Measurements from ENCODE around the gene FCGBP.
"Not testable (repeated sequence)": the region's sequence is repeated elsewhere in the genome, so short reads cannot be mapped to it uniquely, and the experiment has no call there.

Gene FCGBP

GRCh38 chr19:39916236-39916635 lies 18.2 kb downstream of the FCGBP start:
- DNase-seq, result no peak

- DNase-seq, result no peak
Measured at GRCh38 chr19:39915848-39916215, 18.6 kb downstream of the FCGBP start.

GRCh38 chr19:39915101-39915847 lies 19.2 kb downstream of the FCGBP start:
- DNase-seq, result no peak

GRCh38 chr19:39913682-39914333 lies 20.6 kb downstream of the FCGBP start:
- no peak for DNase-seq

- no peak for DNase-seq
Measured at GRCh38 chr19:39908803-39909202, 25.6 kb downstream of the FCGBP start.

GRCh38 chr19:39906820-39907611 lies 27.4 kb downstream of the FCGBP start:
- no peak for DNase-seq

- no peak for DNase-seq
Measured at GRCh38 chr19:39906283-39906682, 28.2 kb downstream of the FCGBP start.

GRCh38 chr19:39903486-39904091 lies 30.8 kb downstream of the FCGBP start:
- DNase-seq, result not testable (repeated sequence)

- DNase-seq, result not testable (repeated sequence)
Measured at GRCh38 chr19:39902326-39902725, 32.1 kb downstream of the FCGBP start.

GRCh38 chr19:39901681-39902080 lies 32.8 kb downstream of the FCGBP start:
- DNase-seq, result not testable (repeated sequence)

GRCh38 chr19:39898858-39899257 lies 35.6 kb downstream of the FCGBP start:
- not testable (repeated sequence) for DNase-seq

- peak in 1 of 2 experiments; percentile 39 for DNase-seq
Measured at GRCh38 chr19:39897511-39898245, 36.8 kb downstream of the FCGBP start.

- not testable (repeated sequence) for DNase-seq
Measured at GRCh38 chr19:39895096-39895495, 39.3 kb downstream of the FCGBP start.

GRCh38 chr19:39894236-39894606 lies 40.2 kb downstream of the FCGBP start:
- not testable (repeated sequence) for DNase-seq

- DNase-seq, result not testable (repeated sequence)
Measured at GRCh38 chr19:39893366-39894235, 40.8 kb downstream of the FCGBP start.

GRCh38 chr19:39892506-39892902 lies 41.9 kb downstream of the FCGBP start:
- not testable (repeated sequence) for DNase-seq

GRCh38 chr19:39891660-39892505 lies 42.6 kb downstream of the FCGBP start:
- not testable (repeated sequence) for DNase-seq

- DNase-seq, result no peak
Measured at GRCh38 chr19:39890755-39891551, 43.5 kb downstream of the FCGBP start.
